Right lobe of liver (tissue), 4 donors: ENCODE data around the gene PRMT2.

Experiments
- POLR2A ChIP-seq: fragments of 450-650 bp; IDR thresholded peaks from one replicate; pipeline ENCODE4 v1.6.1; 2017; ENCODE audit warnings: antibody characterized with exemption, mild to moderate bottlenecking
- TF ChIP-seq, protein P1 (sequence below), 4 donors: fragments of 200-600 bp in 3 of 4; fragments of 450-650 bp in 1 of 4; IDR thresholded peaks; one replicate each; pipeline versions ENCODE4 v1.5.1 to v1.8.0; 2016 to 2022; ENCODE audit warnings: antibody characterized with exemption in 4 of 4, mild to moderate bottlenecking in 2 of 4
- donor health status: DM: no; HTN: no; CAD: no.
- donor health status: DM: no; HTN: no; CAD: no.
- donor health status: DM: no; HTN: yes; CAD: no.

DNA sequence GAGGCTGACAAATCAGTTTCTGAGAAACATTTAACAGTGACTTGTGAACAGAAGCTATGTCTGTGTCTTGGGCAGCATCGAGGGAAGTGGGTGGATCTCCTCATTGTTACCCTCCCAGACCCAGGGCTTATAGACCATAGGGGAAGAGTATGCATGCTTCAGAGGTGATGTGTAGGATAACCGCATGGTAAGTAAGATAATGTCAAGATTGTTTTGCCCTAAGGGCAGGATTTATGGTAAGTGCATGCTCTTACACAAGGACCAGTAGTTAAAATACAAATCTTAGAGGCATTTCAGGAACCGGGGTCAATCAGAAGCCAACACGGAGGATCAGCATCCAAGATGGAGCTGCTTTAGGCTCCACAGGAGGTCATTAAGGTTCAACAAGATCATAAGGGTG, 7.7 kb upstream of the PRMT2 start:
- TF ChIP-seq, protein P1, sequence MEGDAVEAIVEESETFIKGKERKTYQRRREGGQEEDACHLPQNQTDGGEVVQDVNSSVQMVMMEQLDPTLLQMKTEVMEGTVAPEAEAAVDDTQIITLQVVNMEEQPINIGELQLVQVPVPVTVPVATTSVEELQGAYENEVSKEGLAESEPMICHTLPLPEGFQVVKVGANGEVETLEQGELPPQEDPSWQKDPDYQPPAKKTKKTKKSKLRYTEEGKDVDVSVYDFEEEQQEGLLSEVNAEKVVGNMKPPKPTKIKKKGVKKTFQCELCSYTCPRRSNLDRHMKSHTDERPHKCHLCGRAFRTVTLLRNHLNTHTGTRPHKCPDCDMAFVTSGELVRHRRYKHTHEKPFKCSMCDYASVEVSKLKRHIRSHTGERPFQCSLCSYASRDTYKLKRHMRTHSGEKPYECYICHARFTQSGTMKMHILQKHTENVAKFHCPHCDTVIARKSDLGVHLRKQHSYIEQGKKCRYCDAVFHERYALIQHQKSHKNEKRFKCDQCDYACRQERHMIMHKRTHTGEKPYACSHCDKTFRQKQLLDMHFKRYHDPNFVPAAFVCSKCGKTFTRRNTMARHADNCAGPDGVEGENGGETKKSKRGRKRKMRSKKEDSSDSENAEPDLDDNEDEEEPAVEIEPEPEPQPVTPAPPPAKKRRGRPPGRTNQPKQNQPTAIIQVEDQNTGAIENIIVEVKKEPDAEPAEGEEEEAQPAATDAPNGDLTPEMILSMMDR (IDR thresholded peaks at IDR 0.05): no peak
- no peak for TF ChIP-seq POLR2A
